K562 (cell line): ENCODE data around the gene TRIO. TPM values are rescaled to one million over a fixed set of nuclear protein-coding genes. Genes with fewer than 3 reads are reported as not detected.

Source experiments
- ATAC-seq: fragments of 200-7000 bp; cut with Tn5 transposase; 3 replicates; pipeline ENCODE4 v1.9.1; 2020; ENCODE audit warnings: moderate library complexity
- BruUV-seq: library from RNA; stranded (reverse); fragments of 400-500 nt; replicated peaks from 2 replicates; lab custom pipeline; 2021; lab: Mats Ljungman, UMichigan
- CTCF ChIA-PET: fragments of 300-600 bp; formaldehyde crosslinking; extraction: SDS; loops from one replicate; lab custom pipeline; 2021; ENCODE audit warnings: low intra/inter-chr PET ratio; lab: Yijun Ruan, JAX
- POLR2A ChIA-PET: fragments of 300-600, 350-650 bp; sonication (Branson Sonifier 250); formaldehyde crosslinking; extraction: SDS; loops from one replicate; lab custom pipeline; 2021; ENCODE audit warnings: antibody characterized with exemption, inconsistent platforms; lab: Yijun Ruan, JAX
- DNase-seq, 4 experiments: peaks; one replicate each; pipeline versions ENCODE4 v3.0.0 to v3.0.0-alpha.2; 2011 to 2018; ENCODE audit warnings: low spot score in 3 of 4, mixed read lengths in 3 of 4; ENCODE audit errors: extremely low read depth in 1 of 4
- FAIRE-seq: peaks from 2 replicates; lab custom pipeline; 2011; peaks lifted over from hg19 to GRCh38; lab: Jason Lieb, UNC
- H2AFZ ChIP-seq: 2 replicates; pipeline ENCODE4 v1.6.0; 2011; ENCODE audit warnings: low read depth, low read length, control low read depth, inconsistent platforms
- H3K27ac ChIP-seq: fragments of 200-600 bp; 3 replicates; pipeline ENCODE4 v1.8.0; 2011; ENCODE audit warnings: low read depth, mild to moderate bottlenecking, control low read depth, inconsistent platforms, low read length, moderate library complexity, mixed read lengths; ENCODE audit errors: extremely low read depth
- H3K27me3 ChIP-seq, 2 experiments: fragments of 300-600 bp in 1 of 2; 2 replicates in 1 of 2; 3 replicates in 1 of 2; pipeline versions ENCODE4 v1.6.0 to v1.8.0; 2011; ENCODE audit warnings: inconsistent platforms in 2 of 2, low read length in 2 of 2, mild to moderate bottlenecking in 1 of 2, mixed read lengths in 1 of 2, moderate library complexity in 1 of 2; ENCODE audit not compliant: control insufficient read depth in 2 of 2, insufficient read depth in 2 of 2
- H3K36me3 ChIP-seq: fragments of 300-600 bp; 3 replicates; pipeline ENCODE4 v1.8.0; 2011; ENCODE audit warnings: mild to moderate bottlenecking, low read length, inconsistent platforms; ENCODE audit not compliant: control insufficient read depth, insufficient read depth
- H3K4me1 ChIP-seq, 2 experiments: fragments of 200-600 bp in 1 of 2; replicated peaks in 1 of 2; 2 replicates in 1 of 2; 3 replicates in 1 of 2; pipeline versions ENCODE4 v1.5.1 to v1.8.0; 2011; ENCODE audit warnings: inconsistent platforms in 2 of 2, low read length in 2 of 2, mild to moderate bottlenecking in 1 of 2, mixed read lengths in 1 of 2, moderate library complexity in 1 of 2; ENCODE audit not compliant: control insufficient read depth in 2 of 2, insufficient read depth in 2 of 2
- H3K4me2 ChIP-seq: 2 replicates; pipeline ENCODE4 v1.6.1; 2011; ENCODE audit warnings: low read length, control low read depth, inconsistent platforms, mixed read lengths; ENCODE audit not compliant: insufficient read depth
- H3K4me3 ChIP-seq: fragments of 200-600 bp; sonication (generic), shearing (Covaris generic); 2 replicates; pipeline ENCODE4 v1.5.1; 2016; ENCODE audit warnings: control low read depth, inconsistent platforms
- H3K79me2 ChIP-seq: fragments of 200-600 bp; 3 replicates; pipeline ENCODE4 v1.8.0; 2011; ENCODE audit warnings: low read length, inconsistent platforms; ENCODE audit not compliant: control insufficient read depth, insufficient read depth
- H3K9ac ChIP-seq, 2 experiments: 2 replicates each; pipeline versions ENCODE4 v1.6.0 to v1.6.1; 2011; ENCODE audit warnings: low read depth in 2 of 2, low read length in 2 of 2, control low read depth in 1 of 2, inconsistent platforms in 1 of 2, mild to moderate bottlenecking in 1 of 2, mixed read lengths in 1 of 2; ENCODE audit not compliant: insufficient read depth in 1 of 2
- H3K9me1 ChIP-seq: one replicate; pipeline ENCODE4 v1.6.0; 2011; ENCODE audit warnings: inconsistent platforms, mild to moderate bottlenecking, low read length, moderate library complexity; ENCODE audit not compliant: control insufficient read depth, insufficient read depth
- H3K9me3 ChIP-seq: replicated peaks from 2 replicates; pipeline ENCODE4 v1.5.1; 2011; ENCODE audit warnings: low read depth, low read length, inconsistent platforms; ENCODE audit not compliant: control insufficient read depth, insufficient read depth
- H4K20me1 ChIP-seq: replicated peaks from 2 replicates; pipeline ENCODE4 v1.6.1; 2011; ENCODE audit warnings: low read length, inconsistent platforms, mixed read lengths; ENCODE audit not compliant: control insufficient read depth, insufficient read depth
- CXXC5 ChIP-seq: fragments of 250-450 bp; sonication (Bioruptor Pico); IDR thresholded peaks from 2 replicates; pipeline ENCODE4 v1.8.0; 2022; ENCODE audit warnings: inconsistent platforms, mild to moderate bottlenecking, moderate library complexity
- FOXK1 ChIP-seq: sonication (generic); formaldehyde crosslinking; IDR thresholded peaks from 2 replicates; pipeline ENCODE4 v1.8.0; 2022; ENCODE audit warnings: missing genetic modification reagents, mild to moderate bottlenecking, borderline replicate concordance
- NFRKB ChIP-seq: fragments of 450-650 bp; IDR thresholded peaks from 2 replicates; pipeline ENCODE4 v1.6.1; 2016; ENCODE audit warnings: low read depth
- RCOR1 ChIP-seq, 2 experiments: IDR thresholded peaks; 2 replicates each; pipeline ENCODE4 v1.6.1; 2012; ENCODE audit warnings: low read depth in 2 of 2, low read length in 2 of 2, borderline replicate concordance in 1 of 2, improper control_type of control experiment in 1 of 2
- SMARCC2 ChIP-seq: fragments of 450-650 bp; IDR thresholded peaks from 2 replicates; pipeline ENCODE4 v1.6.1; 2017; ENCODE audit warnings: antibody characterized with exemption, moderate library complexity, mild to moderate bottlenecking, low read depth
- ZKSCAN8 ChIP-seq: fragments of 200-800 bp; sonication (Bioruptor generic); IDR thresholded peaks from 2 replicates; pipeline ENCODE4 v1.6.1; 2016; ENCODE audit warnings: missing genetic modification characterization, missing compliant biosample characterization
- WGBS: fragments of 100-300 bp; shearing (Covaris generic); methylation state at CpG from one replicate; pipeline ENCODE4 v1.1.6; 2016; ENCODE audit warnings: low coverage, mixed read lengths; ENCODE audit not compliant: insufficient coverage; ENCODE audit errors: missing lambda C conversion rate; 5-methylcytosine and 5-hydroxymethylcytosine counted together
- in situ Hi-C: fragments of 300-500 bp; cut with MboI; formaldehyde crosslinking; loops from 4 replicates; pipeline ENCODE4 v1.15.0; 2018; ENCODE audit warnings: inconsistent platforms, mixed read lengths
- intact Hi-C: fragments of 100-400 bp; cut with micrococcal nuclease; formaldehyde crosslinking; loops from 2 replicates; pipeline ENCODE4 v1.14.2; 2022
- polyA plus RNA-seq, 8 experiments: library from polyadenylated mRNA; depleted of rRNA in 4 of 8; stranded (reverse) in 5 of 8; unstranded in 3 of 8; fragments of >200 nt; fragmentation: Nextera tagmentation in 2 of 8; fragmentation: Illumina TruSeq in 1 of 8; extraction: Ambion mirVana in 2 of 8; extraction: Trizol in 1 of 8; gene quantifications; 2 replicates each; pipeline versions ENCODE4 v1.2.1 to v1.2.3, GENCODE V29; 2011 to 2014; ENCODE audit warnings: inconsistent platforms in 1 of 8, missing spikeins in 1 of 8
- total RNA-seq, 7 experiments: library from RNA; depleted of rRNA in 6 of 7; stranded (reverse); fragments of >200 nt in 6 of 7; fragmentation: Illumina TruSeq in 2 of 7; extraction: Trizol in 2 of 7; gene quantifications; 2 replicates each; pipeline versions ENCODE4 v1.2.1 to v1.2.3, GENCODE V29; 2011 to 2021; ENCODE audit warnings: low replicate concordance in 1 of 7
- TF ChIP-seq, protein P1 (sequence below): sonication (generic); formaldehyde crosslinking; IDR thresholded peaks from 2 replicates; pipeline ENCODE4 v1.8.0; 2022; ENCODE audit warnings: mild to moderate bottlenecking, missing genetic modification reagents
- TF ChIP-seq, protein P2 (sequence below): fragments of 450-650 bp; IDR thresholded peaks from 2 replicates; pipeline ENCODE4 v1.6.1; 2016; ENCODE audit warnings: low read depth

TRIO gene
- total and polyA plus RNA-seq, 9 of the 15 experiments (the other 6 are each of a cell fraction or from before 2014, with no cell fraction given): 0.24 to 5.0 (median 1.1) TPM

DNA sequence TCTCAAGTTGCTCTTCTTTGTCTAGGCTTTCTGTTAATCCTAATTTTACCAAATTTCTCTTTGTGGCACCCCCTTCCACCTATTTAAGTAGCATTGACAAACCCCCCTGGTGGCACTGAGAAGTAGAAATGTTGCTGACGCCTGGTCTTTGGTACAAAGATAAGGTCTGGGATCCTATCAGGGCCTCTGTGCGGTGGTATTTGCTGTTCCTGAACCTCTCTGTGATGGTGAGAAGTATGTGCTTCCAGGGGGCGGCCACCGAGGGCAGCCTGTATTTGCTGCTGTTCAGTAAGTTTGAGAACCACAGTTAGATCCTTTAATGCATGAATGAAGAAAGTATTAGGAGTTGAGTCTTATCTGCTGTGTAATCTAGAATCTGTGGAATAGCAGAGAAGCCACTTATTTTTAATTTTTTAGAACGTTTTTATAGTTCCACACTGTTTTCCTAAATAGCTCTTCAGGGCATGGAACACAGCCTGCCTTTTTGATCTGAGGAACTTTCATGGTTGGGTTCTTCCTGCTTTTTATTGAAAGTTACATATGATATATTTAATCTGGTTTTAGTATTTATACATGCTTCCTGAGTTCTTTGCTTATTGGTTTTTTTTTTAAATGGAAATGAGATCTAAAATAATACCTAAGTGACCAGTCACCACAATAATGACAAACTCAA, 124.2 kb downstream of the TRIO start:
- H3K4me3 ChIP-seq: no peak overlapping the region
- H3K9me3 ChIP-seq: no peaks in the 10 kb centered on the region
- H3K9ac ChIP-seq: peak overlapping the region in 1 of 2 experiments; percentile 39; a peak in 2 of 4 replicates
- FAIRE-seq: peak; percentile 63
- peak overlapping the region; percentile 77 for H2AFZ ChIP-seq
- H3K4me1 ChIP-seq: peaks cover 20 to 36% of the 10 kb centered on the region in 2 experiments; a peak in 4 of 5 replicates
- no peaks in the 10 kb centered on the region for H3K9me1 ChIP-seq
- ChIA-PET POLR2A (no interaction called here), CTCF (no interaction called here)
- H3K79me2 ChIP-seq: no peaks in the 10 kb centered on the region
- peak; percentile 40 for ATAC-seq
- intact Hi-C loops (no loop called here), in situ Hi-C loops (no loop called here)
- peak overlapping the region; percentile 76 for H3K27ac ChIP-seq
- 3% methylated on average over 5 of the region's 5 CpGs for WGBS
- peak; percentile 23 to 55 (median 34) for DNase-seq
- H3K36me3 ChIP-seq: no peaks in the 10 kb centered on the region
- H4K20me1 ChIP-seq: no peaks in the 10 kb centered on the region
- H3K4me2 ChIP-seq: peak overlapping the region; percentile 32; the same call in 1 of the 2 replicates
- no peaks in the 10 kb centered on the region for H3K27me3 ChIP-seq
- no TSS peak for BruUV-seq
- 0 out of 2 replicates have a peak, but pooled peaks have one; percentile 12 for TF ChIP-seq SMARCC2
- TF ChIP-seq CXXC5 (CRISPR knock-in tag): 0 out of 2 replicates have a peak, but pooled peaks have one; percentile 3
- 0 out of 4 replicates have a peak, but pooled peaks of 1 of the 2 experiments have one; percentile 5 for TF ChIP-seq RCOR1 (IDR thresholded peaks at IDR 0.05; ENCODE audit: borderline replicate concordance in 1 of 2, low read depth in 2 of 2, low read length in 2 of 2)
- 0 out of 2 replicates have a peak, but pooled peaks have one; percentile 40 for TF ChIP-seq ZKSCAN8
- TF ChIP-seq FOXK1: no peak
- 0 out of 2 replicates have a peak, but pooled peaks have one; percentile 28 for TF ChIP-seq NFRKB
- TF ChIP-seq, protein P1, sequence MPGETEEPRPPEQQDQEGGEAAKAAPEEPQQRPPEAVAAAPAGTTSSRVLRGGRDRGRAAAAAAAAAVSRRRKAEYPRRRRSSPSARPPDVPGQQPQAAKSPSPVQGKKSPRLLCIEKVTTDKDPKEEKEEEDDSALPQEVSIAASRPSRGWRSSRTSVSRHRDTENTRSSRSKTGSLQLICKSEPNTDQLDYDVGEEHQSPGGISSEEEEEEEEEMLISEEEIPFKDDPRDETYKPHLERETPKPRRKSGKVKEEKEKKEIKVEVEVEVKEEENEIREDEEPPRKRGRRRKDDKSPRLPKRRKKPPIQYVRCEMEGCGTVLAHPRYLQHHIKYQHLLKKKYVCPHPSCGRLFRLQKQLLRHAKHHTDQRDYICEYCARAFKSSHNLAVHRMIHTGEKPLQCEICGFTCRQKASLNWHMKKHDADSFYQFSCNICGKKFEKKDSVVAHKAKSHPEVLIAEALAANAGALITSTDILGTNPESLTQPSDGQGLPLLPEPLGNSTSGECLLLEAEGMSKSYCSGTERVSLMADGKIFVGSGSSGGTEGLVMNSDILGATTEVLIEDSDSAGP: no peak
- TF ChIP-seq, protein P2, sequence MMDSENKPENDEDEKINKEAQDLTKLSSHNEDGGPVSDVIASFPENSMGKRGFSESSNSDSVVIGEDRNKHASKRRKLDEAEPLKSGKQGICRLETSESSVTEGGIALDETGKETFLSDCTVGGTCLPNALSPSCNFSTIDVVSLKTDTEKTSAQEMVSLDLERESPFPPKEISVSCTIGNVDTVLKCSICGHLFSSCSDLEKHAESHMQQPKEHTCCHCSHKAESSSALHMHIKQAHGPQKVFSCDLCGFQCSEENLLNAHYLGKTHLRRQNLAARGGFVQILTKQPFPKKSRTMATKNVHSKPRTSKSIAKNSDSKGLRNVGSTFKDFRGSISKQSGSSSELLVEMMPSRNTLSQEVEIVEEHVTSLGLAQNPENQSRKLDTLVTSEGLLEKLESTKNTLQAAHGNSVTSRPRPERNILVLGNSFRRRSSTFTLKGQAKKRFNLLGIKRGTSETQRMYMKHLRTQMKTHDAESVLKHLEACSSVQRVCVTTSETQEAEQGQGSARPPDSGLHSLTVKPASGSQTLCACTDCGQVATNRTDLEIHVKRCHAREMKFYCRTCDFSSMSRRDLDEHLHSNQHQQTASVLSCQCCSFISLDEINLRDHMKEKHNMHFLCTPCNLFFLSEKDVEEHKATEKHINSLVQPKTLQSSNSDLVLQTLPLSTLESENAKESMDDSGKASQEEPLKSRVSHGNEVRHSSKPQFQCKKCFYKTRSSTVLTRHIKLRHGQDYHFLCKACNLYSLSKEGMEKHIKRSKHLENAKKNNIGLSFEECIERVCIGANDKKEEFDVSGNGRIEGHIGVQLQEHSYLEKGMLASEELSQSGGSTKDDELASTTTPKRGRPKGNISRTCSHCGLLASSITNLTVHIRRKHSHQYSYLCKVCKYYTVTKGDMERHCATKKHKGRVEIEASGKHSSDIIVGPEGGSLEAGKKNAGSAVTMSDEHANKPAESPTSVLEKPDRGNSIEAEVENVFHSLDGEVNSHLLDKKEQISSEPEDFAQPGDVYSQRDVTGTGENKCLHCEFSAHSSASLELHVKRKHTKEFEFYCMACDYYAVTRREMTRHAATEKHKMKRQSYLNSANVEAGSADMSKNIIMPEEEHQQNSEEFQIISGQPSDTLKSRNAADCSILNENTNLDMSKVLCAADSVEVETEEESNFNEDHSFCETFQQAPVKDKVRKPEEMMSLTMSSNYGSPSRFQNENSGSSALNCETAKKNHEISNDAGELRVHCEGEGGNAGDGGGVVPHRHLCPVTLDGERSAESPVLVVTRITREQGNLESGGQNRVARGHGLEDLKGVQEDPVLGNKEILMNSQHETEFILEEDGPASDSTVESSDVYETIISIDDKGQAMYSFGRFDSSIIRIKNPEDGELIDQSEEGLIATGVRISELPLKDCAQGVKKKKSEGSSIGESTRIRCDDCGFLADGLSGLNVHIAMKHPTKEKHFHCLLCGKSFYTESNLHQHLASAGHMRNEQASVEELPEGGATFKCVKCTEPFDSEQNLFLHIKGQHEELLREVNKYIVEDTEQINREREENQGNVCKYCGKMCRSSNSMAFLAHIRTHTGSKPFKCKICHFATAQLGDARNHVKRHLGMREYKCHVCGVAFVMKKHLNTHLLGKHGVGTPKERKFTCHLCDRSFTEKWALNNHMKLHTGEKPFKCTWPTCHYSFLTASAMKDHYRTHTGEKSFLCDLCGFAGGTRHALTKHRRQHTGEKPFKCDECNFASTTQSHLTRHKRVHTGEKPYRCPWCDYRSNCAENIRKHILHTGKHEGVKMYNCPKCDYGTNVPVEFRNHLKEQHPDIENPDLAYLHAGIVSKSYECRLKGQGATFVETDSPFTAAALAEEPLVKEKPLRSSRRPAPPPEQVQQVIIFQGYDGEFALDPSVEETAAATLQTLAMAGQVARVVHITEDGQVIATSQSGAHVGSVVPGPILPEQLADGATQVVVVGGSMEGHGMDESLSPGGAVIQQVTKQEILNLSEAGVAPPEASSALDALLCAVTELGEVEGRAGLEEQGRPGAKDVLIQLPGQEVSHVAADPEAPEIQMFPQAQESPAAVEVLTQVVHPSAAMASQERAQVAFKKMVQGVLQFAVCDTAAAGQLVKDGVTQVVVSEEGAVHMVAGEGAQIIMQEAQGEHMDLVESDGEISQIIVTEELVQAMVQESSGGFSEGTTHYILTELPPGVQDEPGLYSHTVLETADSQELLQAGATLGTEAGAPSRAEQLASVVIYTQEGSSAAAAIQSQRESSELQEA: no peak
